NOMO-1 treated with DMSO at 0.1 percent for 48 hours (cell line): ENCODE measurements around the gene RRP8.

ENCODE experiments used
- DNase-seq: peaks from one replicate; lab custom pipeline; 2025; ENCODE audit not compliant: unreplicated experiment; lab: John Stamatoyannopoulos, UW

RRP8 gene

DNA sequence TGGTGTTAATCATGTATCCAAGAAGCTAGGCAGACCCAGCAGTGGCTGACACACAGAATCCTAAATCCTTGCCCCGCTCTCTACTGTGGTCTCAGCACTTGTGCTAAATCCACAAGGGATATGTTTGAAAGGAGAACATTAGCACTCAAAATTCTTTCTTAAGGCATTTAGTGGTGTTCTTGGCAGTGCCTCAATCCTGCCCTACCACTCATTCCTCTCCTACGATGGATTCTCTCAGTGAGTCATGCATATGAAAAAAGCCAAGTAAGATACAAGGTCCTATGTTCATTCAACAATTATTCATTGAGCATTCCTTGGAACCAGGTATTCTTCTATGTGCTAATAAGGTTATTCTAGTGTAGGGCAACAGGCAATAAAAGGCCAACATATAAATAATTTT is 31.2 kb downstream of the RRP8 start:
- no peak for DNase-seq

GRCh38 chr11:6571434-6572008 is 31.9 kb downstream of the RRP8 start:
- no peak for DNase-seq

DNA sequence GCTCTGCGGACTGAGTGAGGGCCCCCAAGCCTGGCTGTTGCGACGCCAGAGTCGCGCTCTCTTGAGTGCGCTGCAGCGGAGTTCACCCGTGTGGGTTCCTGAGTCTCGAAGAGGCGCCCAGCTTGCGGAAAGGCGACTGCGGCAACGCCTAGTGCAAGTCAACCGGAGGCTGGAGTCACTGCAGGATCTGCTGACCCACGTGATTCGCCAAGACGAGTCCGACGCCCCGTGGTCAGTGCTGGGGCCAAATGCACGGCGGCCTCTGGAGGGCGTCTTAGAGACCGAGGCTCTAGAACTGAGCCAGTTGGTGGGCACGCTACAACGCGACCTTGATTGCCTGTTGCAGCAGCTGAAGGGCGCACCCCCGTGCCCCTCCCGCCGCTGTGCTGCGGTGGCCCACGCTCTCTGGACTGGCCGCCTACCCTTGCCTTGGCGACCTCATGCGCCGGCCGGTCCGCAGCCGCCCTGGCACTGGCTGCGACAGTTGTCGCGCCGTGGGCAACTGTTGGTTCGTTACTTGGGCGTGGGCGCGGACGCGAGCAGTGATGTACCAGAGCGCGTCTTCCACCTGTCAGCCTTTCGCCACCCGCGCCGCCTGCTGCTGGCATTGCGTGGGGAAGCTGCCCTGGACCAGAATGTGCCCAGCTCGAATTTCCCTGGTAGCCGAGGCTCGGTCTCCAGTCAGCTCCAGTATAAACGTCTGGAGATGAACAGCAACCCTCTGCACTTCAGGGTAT is 32.6 kb downstream of the RRP8 start:
- DNase-seq = no peak

GRCh38 chr11:6569706-6570105 is 33.7 kb downstream of the RRP8 start:
- no peak for DNase-seq

DNA sequence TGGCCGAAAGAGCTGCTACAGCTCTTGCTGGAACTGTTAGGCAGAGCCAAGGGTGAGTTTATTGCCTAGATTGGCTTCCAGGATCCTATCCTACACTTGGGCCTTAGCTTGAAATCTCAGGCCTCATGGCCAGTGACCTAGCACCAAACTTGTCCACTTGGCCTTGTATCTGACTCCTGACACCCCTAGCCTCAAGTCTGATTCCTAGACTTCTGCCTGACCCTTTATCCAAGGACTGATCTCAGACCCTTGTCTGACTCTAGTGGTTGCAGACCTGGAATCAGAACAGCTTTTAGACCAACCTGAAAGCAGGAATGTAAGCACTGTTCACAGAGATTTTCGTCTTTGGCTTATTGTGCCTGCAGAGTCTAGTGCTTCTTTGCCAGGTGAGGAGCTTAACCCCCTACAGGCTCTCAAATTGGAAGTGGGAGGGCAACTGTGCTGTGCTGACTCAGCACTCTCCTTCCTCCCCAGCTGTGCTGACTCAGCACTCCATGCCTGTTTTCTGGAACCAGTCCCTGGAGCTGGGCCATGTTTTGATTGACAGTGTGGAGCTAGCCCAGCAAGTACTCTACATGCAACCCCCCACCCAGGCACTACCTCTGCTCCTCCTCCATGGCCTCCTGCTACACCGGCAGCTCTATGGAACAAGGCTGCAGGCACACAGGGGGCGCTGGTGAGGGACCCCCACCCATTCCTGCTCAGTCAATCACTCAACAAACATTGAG is 35.1 kb downstream of the RRP8 start:
- DNase-seq = no peak

GRCh38 chr11:6567371-6567745 is 36.1 kb downstream of the RRP8 start:
- no peak for DNase-seq

- DNase-seq = no peak
Measured at GRCh38 chr11:6566704-6567370, 36.6 kb downstream of the RRP8 start.

- DNase-seq = no peak
Measured at GRCh38 chr11:6565988-6566703, 37.3 kb downstream of the RRP8 start.

GRCh38 chr11:6565325-6565724 is 38.1 kb downstream of the RRP8 start:
- no peak for DNase-seq

DNA sequence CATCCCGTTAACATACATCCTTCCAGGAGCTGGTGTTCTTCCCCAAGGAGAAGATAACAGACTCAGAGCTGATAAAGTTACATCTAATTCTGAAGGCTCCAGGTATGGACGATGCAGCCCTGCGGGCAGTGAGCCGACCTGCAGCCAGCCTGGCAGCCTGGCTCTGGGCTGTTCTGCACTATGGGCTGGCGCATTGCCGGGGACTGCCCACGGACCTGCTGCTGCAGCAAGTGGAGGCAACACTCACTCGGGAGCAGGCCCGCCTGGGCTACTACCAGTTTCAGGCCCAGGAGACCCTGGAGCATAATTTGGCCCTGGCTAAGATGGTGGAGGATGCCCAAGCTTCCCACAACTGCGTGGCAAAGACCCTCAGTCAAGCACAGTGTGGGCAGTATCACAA is 39.7 kb downstream of the RRP8 start:
- DNase-seq = no peak

- DNase-seq = no peak
Measured at GRCh38 chr11:6563121-6563619, 40.2 kb downstream of the RRP8 start.

DNA sequence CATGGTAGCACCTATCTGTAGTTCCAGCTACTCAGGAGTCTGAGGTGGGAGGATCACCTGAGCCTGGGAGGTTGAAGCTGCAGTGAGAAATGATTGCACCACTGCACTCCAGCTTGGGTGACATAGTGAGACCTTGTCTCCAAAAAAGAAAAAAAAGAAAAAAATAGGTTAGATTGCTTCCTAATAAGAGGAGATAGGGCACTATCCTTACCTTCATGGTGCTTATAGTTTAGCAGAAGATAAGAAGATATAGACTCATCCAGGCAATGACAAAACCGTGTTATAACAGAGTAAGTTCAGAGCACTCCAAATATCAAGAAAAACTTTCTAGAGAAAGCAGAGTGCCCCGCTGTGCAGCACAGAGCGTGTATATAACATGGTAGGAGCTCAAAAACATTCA is 42.1 kb downstream of the RRP8 start:
- DNase-seq = no peak

- DNase-seq = no peak
Measured at GRCh38 chr11:6559369-6559768, 44.0 kb downstream of the RRP8 start.

DNA sequence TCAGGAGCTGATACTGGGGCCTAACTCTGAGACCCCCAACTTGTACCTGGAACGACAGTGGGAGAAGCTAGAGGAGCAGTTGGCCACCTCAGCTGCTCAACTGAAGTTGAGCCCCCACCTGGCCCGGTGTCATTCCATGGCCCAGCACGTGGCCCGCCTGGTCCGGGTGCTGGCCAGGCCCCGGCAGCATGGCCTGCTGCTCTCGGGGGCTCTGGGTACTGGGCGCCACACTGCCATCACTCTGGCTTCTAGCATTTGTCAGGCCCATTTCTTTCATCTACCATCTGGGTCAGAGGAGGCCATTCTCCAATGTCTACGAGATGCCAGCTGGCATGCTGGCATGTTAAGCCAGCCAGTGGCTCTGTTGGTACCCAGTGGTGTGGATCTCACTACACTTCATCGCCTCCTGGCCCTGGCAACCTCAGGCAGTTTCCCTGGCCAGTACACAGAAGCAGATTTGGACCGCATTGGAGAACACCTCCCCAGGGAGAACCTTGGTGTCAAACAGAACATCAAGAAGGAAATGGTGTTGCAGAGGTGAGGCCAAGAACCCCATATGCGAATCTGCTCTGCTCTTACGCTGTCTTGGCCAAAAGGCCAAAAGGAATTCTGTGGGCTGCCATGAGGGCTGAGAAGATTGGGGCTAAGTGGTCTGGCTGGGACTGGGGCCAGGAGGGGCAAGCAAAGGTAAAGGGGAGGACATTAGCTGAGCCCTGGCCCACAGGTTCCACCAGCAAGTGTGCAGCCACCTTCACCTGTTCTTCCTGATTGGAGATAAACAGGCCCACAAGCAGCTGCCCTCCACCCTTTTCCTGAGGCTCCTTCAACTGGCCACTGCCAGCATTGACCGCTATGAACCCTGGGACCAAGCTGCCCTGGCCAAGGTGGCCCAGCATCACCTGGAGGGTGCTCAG is 45.4 kb downstream of the RRP8 start:
- no peak for DNase-seq

DNA sequence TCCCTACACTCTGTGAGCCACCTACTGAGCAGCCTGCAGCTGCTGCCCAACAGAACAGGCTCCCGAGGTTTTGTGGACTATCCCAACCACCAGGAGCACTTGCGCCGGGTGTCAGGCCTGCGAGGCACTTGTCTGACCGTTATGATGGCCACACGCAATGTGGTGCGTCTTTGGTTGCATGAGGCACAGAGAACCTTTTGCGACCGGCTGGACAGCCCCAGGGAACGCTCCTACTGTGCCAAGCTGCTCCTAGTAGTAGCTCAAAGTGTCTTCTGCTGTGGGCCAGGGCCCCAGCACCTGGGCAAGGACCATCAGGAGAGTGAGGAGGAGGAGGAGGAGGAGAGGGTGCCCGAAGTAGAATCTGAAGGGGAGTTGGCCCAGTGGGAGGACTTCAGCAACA is 46.4 kb downstream of the RRP8 start:
- DNase-seq = no peak

GRCh38 chr11:6556139-6556949 is 47.1 kb downstream of the RRP8 start:
- DNase-seq = no peak

DNA sequence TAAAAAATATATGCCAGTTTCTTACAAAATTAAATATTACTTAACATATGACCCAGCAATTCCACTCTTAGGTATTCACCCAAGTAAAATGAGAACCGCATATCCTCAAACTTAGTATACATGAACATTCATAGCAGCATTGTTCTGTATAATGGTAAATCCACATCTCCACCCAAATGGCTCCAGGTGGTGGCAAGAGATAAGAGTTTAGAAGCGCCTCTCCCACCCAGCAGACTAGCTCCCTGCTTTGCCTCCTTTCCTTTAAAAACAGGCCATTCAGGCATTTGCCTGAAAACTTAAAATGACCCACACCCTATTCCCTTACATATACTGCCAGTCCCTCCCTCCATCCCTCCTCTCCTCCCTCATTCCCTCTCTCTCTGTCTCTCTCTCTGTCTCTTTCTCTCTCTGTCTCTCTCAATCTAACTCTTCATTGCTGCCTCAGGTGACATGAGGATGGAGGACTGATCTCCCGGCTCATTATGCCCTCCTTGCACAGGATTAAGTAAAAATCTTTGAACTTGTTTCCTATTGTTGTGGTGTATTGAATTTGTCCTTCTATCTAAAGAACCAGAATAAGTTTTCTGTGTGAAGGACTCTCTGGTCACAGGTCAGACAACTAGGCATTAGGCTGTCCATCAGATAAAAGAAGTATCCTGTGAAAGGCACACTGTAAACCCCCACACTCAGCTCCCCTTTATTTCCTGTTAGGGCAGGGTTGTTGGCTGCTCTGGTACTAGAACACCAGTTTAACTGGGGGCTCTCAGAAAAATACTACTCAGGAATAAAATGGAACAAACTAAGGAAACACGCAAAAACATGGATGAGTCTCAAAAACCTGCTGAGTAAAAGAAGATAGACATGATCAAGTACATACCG is 48.3 kb downstream of the RRP8 start:
- no peak for DNase-seq

DNA sequence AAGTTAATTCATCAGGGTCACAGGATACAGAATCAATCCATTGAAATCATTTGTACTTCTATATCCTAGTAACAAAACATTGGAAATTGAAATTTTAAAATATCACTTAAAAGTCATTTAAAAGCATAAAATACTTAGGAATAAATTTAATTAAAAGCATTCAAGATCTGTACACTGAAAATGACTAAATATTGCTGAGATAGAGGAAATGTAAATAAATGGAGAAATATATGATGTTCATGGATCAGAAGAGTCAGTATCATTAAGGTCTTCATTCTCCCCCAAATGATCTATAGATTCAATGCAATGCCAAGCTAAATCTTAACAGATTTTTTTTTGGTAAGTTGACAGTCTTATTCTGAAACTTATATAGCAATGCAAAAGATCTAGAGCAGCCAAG is 49.8 kb downstream of the RRP8 start:
- no peak for DNase-seq
